ENCODE data around the gene CNN1.
"Not testable (repeated sequence)": the region's sequence is repeated elsewhere in the genome, so short reads cannot be mapped to it uniquely, and the experiment has no call there.

The CNN1 gene

GRCh38 chr19:11534948-11535347 lies 3.7 kb upstream of the CNN1 start:
- DNase-seq: no peak

GRCh38 chr19:11535792-11536595 lies 2.7 kb upstream of the CNN1 start:
- peak; percentile 88 for DNase-seq

- no peak for DNase-seq
Observed at GRCh38 chr19:11539495-11540365, 1.1 kb downstream of the CNN1 start.

GRCh38 chr19:11540645-11541044 lies 2.0 kb downstream of the CNN1 start:
- no peak for DNase-seq

- DNase-seq: no peak
Observed at GRCh38 chr19:11541238-11541637, 2.6 kb downstream of the CNN1 start.

- DNase-seq: no peak
Observed at GRCh38 chr19:11547929-11548700, 9.5 kb downstream of the CNN1 start.

GRCh38 chr19:11549386-11549953 lies 10.8 kb downstream of the CNN1 start:
- no peak for DNase-seq

GRCh38 chr19:11550265-11550664 lies 11.6 kb downstream of the CNN1 start:
- no peak for DNase-seq

- no peak for DNase-seq
Observed at GRCh38 chr19:11551603-11552235, 13.1 kb downstream of the CNN1 start.

GRCh38 chr19:11552666-11553372 lies 14.2 kb downstream of the CNN1 start:
- no peak for DNase-seq

- no peak for DNase-seq
Observed at GRCh38 chr19:11554160-11554559, 15.5 kb downstream of the CNN1 start.

- DNase-seq: no peak
Observed at GRCh38 chr19:11555246-11555645, 16.6 kb downstream of the CNN1 start.

- DNase-seq: no peak
Observed at GRCh38 chr19:11556634-11557420, 18.2 kb downstream of the CNN1 start.

GRCh38 chr19:11558881-11559828 lies 20.5 kb downstream of the CNN1 start, which contains the start of gene ELOF1:
TSS of gene ELOF1 (minus strand) at chr19:11559230. CDS start at chr19:11554347, 4,883 bp downstream.
- peak; percentile 97 for DNase-seq

- peak; percentile 84 for DNase-seq
Observed at GRCh38 chr19:11560404-11561051, 21.9 kb downstream of the CNN1 start.

- no peak for DNase-seq
Observed at GRCh38 chr19:11563532-11563931, 24.9 kb downstream of the CNN1 start.

GRCh38 chr19:11564082-11564807 lies 25.6 kb downstream of the CNN1 start:
- not testable (repeated sequence) for DNase-seq

- not testable (repeated sequence) for DNase-seq
Observed at GRCh38 chr19:11565649-11565980, 27.0 kb downstream of the CNN1 start.

Data from CD4-positive, alpha-beta T cell treated with Interleukin-10 for 1 hour (primary cell).